Neuron (in vitro differentiated cells): ENCODE results near the gene CERCAM.

Experiments
- H2AFZ ChIP-seq: one replicate; pipeline ENCODE4 v1.6.1; 2013; ENCODE audit warnings: low read depth, mild to moderate bottlenecking, inconsistent platforms, low read length, moderate library complexity
- H3K27me3 ChIP-seq: one replicate; pipeline ENCODE4 v1.6.1; 2013; ENCODE audit warnings: low read length; ENCODE audit not compliant: insufficient read depth
- H3K36me3 ChIP-seq: one replicate; pipeline ENCODE4 v1.6.1; 2013; ENCODE audit warnings: low read length; ENCODE audit not compliant: insufficient read depth
- H3K4me1 ChIP-seq: one replicate; pipeline ENCODE4 v1.6.1; 2013; ENCODE audit warnings: low read length; ENCODE audit not compliant: insufficient read depth
- H3K4me3 ChIP-seq: 2 replicates; pipeline ENCODE4 v1.5.1; 2013; ENCODE audit warnings: mild to moderate bottlenecking, low read length, moderate library complexity
- H3K9me3 ChIP-seq: one replicate; pipeline ENCODE4 v1.6.1; 2013; ENCODE audit warnings: low read length

The CERCAM gene

GRCh38 chr9:128473104-128473503 lies 52.4 kb downstream of the CERCAM start:
- Histone ChIP-seq H2AFZ (no peak overlapping the region), H3K4me1 (no peaks in the 10 kb centered on the region), H3K9me3 (no peaks in the 10 kb centered on the region), H3K4me3 (no peak overlapping the region), H3K27me3 (no peaks in the 10 kb centered on the region), H3K36me3 (peaks cover 53% of the 10 kb centered on the region)

- H3K4me3 ChIP-seq, result no peak overlapping the region
- no peak overlapping the region for H2AFZ ChIP-seq
- H3K4me1 ChIP-seq, result no peaks in the 10 kb centered on the region
- peaks cover 54% of the 10 kb centered on the region for H3K36me3 ChIP-seq
- H3K9me3 ChIP-seq, result no peaks in the 10 kb centered on the region
- no peaks in the 10 kb centered on the region for H3K27me3 ChIP-seq
These were observed 55.2 kb downstream of the CERCAM start for GRCh38 chr9:128475867-128476266.

GRCh38 chr9:128479262-128479661 lies 58.6 kb downstream of the CERCAM start:
- Histone ChIP-seq H3K27me3 (no peaks in the 10 kb centered on the region), H2AFZ (no peak overlapping the region), H3K9me3 (no peaks in the 10 kb centered on the region), H3K4me1 (no peaks in the 10 kb centered on the region), H3K36me3 (peaks cover 59% of the 10 kb centered on the region), H3K4me3 (no peak overlapping the region)

- no peaks in the 10 kb centered on the region for H3K4me1 ChIP-seq
- no peak overlapping the region for H3K4me3 ChIP-seq
- no peaks in the 10 kb centered on the region for H3K9me3 ChIP-seq
- no peaks in the 10 kb centered on the region for H3K27me3 ChIP-seq
- no peak overlapping the region for H2AFZ ChIP-seq
- H3K36me3 ChIP-seq, result peaks cover 67% of the 10 kb centered on the region
These were observed 60.9 kb downstream of the CERCAM start for GRCh38 chr9:128481561-128481960.

- H3K36me3 ChIP-seq, result peaks cover 73% of the 10 kb centered on the region
These were observed 61.5 kb downstream of the CERCAM start for GRCh38 chr9:128482186-128482585.

GRCh38 chr9:128484686-128485413 lies 64.2 kb downstream of the CERCAM start:
- no peaks in the 10 kb centered on the region for H3K27me3 ChIP-seq
- no peaks in the 10 kb centered on the region for H3K9me3 ChIP-seq
- H3K4me1 ChIP-seq, result no peaks in the 10 kb centered on the region
- no peak overlapping the region for H2AFZ ChIP-seq
- no peak overlapping the region for H3K4me3 ChIP-seq
- H3K36me3 ChIP-seq, result peaks cover 83% of the 10 kb centered on the region

More at GRCh38 chr9:128482186-128482585, 61.5 kb downstream of the CERCAM start:
- Histone ChIP-seq H3K9me3 (no peaks in the 10 kb centered on the region), H3K4me1 (no peaks in the 10 kb centered on the region), H3K4me3 (no peak overlapping the region), H2AFZ (no peak overlapping the region), H3K27me3 (no peaks in the 10 kb centered on the region)

- Histone ChIP-seq H3K4me3 (no peak overlapping the region), H3K9me3 (no peaks in the 10 kb centered on the region), H3K4me1 (no peaks in the 10 kb centered on the region), H2AFZ (no peak overlapping the region), H3K27me3 (no peaks in the 10 kb centered on the region), H3K36me3 (peaks cover 81% of the 10 kb centered on the region)
These were observed 64.8 kb downstream of the CERCAM start for GRCh38 chr9:128485414-128485855.

- Histone ChIP-seq H3K4me3 (no peak overlapping the region), H2AFZ (no peak overlapping the region), H3K36me3 (peaks cover 79% of the 10 kb centered on the region)
These were observed 65.5 kb downstream of the CERCAM start for GRCh38 chr9:128486201-128486600.

More at GRCh38 chr9:128486201-128486600, 65.5 kb downstream of the CERCAM start:
- Histone ChIP-seq H3K9me3 (no peaks in the 10 kb centered on the region), H3K27me3 (no peaks in the 10 kb centered on the region), H3K4me1 (no peaks in the 10 kb centered on the region)
